HPDE6-E6E7 (cell line): ENCODE results near the gene CD55.

Experiments used
- DNase-seq: peaks from one replicate; pipeline ENCODE4 v3.0.0; 2011; ENCODE audit warnings: missing footprints; ENCODE audit errors: extremely low spot score

CD55 gene, protein sequence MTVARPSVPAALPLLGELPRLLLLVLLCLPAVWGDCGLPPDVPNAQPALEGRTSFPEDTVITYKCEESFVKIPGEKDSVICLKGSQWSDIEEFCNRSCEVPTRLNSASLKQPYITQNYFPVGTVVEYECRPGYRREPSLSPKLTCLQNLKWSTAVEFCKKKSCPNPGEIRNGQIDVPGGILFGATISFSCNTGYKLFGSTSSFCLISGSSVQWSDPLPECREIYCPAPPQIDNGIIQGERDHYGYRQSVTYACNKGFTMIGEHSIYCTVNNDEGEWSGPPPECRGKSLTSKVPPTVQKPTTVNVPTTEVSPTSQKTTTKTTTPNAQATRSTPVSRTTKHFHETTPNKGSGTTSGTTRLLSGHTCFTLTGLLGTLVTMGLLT

GRCh38 chr1:207321079-207321789, at the start of gene CD55:
Gene CD55 (plus strand): TSS chr1:207321678. CDS start chr1:207321766, 88 bp downstream.
- DNase-seq = peak; percentile 91

DNA sequence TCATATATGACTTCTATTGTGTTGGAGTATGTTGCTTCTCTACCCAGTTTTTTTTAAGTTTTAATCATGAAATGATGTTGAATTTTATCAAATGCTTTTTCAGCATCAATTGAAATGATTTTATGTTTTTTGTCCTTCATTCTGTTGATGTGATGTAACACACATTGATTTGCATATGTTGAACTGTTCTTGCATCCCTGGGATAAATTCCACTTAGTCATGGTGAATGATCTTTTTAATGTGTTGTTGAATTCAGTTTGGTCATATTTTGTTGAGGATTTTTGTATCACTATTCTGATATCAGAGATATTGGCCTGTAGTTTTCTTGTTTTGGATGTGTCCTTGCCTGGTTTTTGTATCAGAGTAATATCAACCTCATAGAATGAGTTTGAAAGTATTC, 46.6 kb upstream of the CD55 start:
- no peak for DNase-seq

- no peak for DNase-seq
These were observed 45.0 kb upstream of the CD55 start for GRCh38 chr1:207276465-207276864.

- DNase-seq = no peak
These were observed 44.2 kb upstream of the CD55 start for GRCh38 chr1:207277241-207277640.

GRCh38 chr1:207279652-207280051, 41.8 kb upstream of the CD55 start:
- DNase-seq = no peak

DNA sequence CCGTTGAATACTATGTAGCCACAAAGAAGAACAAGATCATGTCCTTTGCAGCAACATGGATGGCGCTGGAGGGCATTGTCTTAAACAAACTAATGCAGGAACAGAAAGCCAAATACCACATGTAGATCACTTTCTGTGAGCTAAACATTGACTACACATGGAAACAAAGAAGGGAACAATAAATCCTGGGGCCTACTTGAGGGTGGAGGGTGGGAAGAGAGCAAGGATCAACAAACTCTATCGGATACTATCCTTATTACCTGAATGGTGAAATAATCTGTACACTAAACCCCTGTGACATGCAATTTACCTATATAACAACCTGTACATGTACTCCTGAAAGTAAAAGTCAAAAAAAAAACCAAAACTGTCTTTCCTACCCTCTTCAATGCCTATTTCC, 40.8 kb upstream of the CD55 start:
- DNase-seq = no peak

- peak; percentile 42 for DNase-seq
These were observed 39.4 kb upstream of the CD55 start for GRCh38 chr1:207282058-207282457.

DNA sequence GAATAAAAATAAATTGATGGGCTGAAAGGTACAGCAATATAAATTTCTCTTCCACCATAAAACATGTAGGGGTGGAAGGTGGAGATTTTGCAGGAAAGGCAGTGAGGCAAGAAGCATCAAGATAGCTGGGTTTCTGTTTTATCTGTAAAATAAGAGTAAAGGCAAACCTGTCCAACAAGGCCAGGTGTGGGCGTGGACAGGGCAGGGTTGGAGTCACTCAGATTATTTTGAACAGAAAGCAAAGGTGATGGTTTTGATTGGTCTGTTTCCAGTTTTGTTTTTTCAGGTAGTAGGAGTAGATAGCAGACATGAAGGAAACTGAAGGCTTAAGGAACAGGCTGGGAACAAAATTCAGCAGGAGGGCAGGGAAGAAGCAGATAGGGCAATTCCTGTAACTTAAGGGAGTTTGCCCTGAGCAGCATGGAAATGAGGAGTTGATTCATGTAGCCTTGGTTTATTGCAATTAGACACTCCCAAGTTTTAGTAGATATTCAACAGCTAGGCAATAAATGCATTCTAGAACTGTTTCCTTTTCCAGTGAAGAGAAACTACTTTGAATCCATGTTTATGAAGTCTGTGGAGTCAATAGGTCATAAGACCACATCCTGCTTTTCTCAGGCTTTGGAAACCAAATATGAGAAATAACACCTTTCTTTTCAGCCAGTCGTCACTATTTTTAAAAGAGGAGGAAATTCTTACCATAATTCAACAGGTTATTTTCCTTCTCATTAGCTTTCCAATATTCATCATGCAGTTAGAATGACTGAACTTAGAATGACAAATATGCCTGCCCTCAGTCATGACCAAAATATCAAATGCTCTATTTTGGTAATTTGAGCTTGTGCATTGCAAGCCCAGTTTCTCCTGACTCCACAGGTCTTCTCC, 38.7 kb upstream of the CD55 start:
- no peak for DNase-seq

DNA sequence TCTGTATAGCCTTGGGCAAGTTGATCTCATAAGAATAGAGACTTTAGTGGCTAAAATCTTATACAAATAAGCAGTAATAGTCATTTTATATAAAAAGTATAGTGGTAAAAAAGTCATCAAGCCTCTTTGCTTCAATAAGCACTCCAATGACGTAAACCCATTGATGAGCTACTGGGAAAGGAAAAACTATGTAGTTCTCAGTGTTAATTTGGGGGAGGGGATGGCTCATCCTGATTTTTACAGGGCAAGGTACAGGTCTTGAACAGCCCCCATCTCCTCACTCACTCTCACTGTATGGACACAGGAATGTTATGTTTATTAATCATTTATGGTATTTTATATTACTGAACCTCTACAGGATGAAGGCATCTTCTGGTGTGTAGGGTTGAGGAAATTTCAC, 38.1 kb upstream of the CD55 start:
- no peak for DNase-seq

DNA sequence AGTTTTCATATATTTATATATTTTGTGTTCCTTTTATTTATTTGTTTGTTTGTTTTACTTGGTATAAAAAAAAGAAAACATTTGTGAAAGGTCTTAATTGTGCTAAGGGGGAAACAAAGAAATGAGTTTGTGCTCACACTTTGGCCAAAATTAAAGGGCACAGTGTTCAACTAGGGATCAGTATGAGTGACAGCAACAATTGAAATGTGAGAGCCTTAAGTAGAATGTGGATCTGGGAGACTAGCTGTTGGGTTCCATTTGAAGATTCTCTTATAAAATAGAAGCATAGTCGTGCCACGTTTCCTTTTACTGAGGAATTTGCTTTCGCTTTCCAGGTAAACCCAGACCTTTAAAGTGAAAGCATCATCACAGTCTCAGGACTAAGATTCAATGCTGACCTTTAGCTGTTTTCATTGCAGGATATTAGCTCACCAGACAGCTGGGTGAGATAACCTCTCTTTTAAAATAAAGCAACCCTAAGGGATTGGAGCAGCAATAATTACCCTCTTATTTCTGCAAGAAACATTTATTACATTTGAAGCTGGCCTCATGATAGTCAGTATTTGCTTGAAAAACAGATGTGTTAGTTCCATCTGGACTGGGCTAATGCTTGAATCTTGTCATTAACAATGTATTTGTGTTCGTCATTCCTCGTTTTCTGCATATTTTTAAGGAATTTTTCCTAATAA, 37.1 kb upstream of the CD55 start:
- no peak for DNase-seq

GRCh38 chr1:207286786-207287468, 34.6 kb upstream of the CD55 start:
- DNase-seq = no peak

DNA sequence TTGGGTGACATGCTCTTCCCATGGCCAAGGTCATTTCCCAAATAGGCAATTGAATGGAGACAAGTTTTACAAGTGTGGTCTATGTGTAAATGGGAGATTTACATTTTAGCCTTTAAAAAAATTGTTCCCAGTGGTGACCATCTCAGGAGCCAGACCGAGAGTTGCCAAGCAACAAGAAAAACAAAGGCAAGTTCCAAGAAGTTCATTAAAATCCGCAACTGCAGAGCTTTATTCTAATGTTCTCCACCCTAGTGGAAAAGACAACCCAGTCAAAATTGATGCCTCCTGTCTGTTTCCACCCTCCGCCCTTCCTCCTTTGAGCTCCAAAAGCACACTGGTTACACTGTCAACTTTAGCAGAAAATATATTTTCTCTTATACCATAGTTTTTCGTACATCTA, 33.2 kb upstream of the CD55 start:
- DNase-seq = no peak

- no peak for DNase-seq
These were observed 31.7 kb upstream of the CD55 start for GRCh38 chr1:207289756-207290155.

GRCh38 chr1:207291723-207292122, 29.8 kb upstream of the CD55 start:
- DNase-seq = no peak

DNA sequence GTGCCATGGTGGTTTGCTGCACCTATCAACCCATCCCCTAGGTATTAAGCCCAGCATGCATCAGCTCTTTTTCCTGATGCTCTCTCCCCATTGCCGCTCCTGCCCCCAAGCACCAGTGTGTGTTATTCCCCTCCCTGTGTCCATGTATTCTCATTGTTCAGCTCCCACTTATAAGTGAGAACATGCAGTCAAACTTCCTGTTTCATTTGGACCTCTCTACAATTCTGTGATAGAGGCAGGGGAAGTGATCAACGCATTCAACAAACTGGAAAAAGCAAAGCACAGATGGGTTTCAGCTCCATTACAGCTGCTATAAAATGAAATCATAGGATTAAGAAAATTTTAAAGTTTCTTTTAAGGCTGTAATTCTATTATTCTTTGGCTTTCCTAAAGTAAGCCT, 23.3 kb upstream of the CD55 start:
- DNase-seq = no peak

- DNase-seq = no peak
These were observed 22.7 kb upstream of the CD55 start for GRCh38 chr1:207298636-207299398.

DNA sequence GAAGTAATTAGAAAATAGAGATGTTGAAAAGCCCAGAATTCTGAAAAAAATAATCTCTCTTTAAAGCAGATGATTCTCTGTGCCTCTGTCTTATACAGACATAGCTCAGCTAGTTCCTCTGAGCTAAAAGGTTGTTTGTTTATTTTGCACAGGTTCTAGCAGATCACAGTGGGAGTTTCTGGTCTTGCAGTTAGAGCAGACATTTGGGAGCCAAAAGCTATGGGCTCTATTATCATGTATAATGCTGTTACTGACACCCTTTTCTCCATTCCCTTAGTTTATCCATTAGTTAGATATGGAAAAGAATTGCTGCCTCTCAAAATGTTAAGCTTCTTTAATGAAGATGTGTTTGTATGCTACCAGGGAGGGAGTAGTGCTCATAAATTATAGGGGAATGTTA, 20.5 kb upstream of the CD55 start:
- no peak for DNase-seq

DNA sequence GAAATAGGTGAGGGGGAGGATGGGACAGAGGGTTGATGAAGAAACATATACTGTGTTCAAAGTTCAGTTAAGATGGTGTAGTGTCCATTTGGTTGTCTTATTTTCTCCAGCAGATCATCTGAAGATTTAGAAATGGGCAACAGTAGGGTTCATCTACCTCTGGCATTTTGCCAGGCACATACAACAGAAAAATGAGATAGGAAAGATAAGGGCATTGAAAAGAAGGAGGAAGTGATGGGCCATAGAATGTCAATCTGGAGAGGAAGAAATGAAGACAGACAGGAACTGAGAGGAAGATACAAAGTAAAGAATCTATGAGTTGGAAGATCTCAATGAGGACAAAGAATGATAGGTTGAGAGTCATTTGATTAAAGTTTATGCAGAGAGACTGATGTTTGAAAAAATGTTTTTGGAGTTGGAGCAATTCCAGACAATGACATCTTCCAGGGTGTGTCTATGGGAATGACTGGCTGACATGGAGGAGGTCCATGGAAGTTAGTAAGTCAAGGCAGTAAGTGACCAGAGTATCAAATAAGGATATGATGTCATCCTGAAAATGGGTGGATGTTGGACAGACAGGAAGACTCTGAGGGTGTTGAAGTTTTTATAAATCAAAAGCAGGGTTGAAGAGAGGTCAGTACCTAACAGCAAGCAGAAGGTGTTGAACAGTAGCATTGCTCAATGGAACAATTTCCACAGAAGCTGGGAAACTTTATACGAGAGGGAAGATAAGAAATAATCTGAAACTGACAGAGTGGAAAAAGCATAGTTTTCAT, 18.7 kb upstream of the CD55 start:
- DNase-seq = no peak

DNA sequence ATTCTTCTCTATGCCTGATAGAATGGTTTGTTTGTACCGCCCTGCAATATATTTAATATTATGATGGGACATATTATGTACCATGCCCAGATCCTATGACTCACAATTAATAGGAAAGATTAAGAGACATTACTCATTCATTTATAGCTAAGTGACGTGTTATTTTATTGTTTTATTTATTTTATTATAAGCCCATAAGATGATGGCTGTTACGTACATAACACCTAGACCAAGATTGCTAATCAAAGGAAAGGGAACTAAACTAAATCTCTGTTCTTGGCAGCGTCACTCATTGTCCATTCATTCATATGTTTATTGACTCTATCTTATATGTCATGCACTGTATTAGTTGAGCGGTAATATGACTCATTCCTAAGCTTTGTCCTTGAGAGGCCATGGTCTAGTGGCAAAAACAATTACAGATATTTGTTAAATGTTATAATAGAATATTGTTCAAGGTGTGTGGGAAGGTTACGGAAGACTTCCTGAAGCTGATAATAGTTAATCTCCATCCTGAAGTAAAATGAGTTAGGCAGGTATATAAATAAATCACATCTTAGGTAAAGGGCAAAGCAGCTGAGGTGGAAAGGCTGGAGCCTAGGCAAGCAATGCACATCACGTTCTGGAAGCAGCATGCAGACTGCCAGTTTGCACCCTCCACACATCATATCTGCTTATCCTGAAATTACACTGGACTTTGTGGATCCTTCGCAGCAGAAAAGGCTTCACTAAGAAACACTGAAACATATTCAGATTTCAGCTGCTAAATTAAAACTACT, 16.6 kb upstream of the CD55 start:
- peak; percentile 52 for DNase-seq
